GM19238 (cell line): ENCODE data around the gene PGBD2.
"Not testable (repeated sequence)": the region's sequence is repeated elsewhere in the genome, so short reads cannot be mapped to it uniquely, and the experiment has no call there.

Experiments
- DNase-seq: peaks from one replicate; pipeline ENCODE4 v3.0.0; 2011; ENCODE audit warnings: low spot score; ENCODE audit not compliant: insufficient read length

PGBD2 gene

DNA sequence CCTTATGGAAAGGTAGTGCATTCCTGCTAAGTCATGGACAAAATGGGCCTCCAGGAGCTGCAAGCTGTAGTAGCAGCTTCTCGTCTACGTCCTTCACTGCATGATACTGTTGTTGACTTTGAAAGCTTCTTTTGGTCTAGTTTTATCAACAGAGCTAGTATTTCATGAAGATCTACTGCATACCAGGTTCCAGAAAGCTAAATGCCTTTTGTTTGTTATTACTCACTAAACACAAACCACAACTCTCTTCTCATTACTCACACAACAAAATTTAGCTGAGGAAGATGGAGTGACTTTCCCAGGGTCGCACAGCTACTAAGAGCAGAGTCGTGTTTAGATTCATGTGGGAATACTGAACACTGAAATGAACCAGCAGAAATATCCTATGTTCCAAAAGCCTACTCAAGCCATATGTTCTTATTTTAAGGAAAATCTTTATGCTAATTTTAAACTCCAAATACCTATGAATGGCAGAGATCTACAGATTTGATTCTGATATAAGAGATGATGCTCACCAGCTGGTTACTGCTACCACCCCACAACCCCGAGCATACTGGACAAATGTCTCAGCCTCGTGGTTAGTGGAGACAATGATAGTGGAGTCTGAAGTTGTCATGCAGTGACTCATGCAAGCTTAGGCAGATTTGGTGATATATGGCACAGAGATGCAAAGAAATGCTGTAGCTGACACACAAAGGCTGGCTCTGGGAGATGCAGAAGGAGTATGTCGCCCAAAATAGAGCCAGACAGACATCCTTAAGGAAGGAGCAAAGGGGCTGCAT is 20.6 kb downstream of the PGBD2 start:
- no peak for DNase-seq

GRCh38 chr1:248927283-248927682 is 21.2 kb downstream of the PGBD2 start:
- not testable (repeated sequence) for DNase-seq

DNA sequence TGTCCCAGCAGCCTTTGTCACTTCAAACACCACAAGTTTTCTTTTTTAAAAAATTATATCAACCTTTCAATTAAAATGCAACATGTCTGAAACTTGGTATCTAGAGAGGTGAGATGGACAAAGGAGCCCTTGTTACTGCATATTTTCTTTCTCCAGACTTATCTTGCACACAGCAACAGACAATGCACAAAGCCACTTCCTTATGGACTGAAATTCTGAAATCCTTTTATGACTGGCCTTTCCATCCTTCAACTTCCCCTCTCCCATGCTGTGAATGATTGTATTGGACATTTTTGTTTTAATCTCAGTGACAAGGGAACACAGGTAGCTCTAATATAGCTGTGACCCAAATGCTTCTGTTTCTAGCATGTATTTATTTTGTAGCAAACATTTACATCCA is 22.1 kb downstream of the PGBD2 start:
- not testable (repeated sequence) for DNase-seq

DNA sequence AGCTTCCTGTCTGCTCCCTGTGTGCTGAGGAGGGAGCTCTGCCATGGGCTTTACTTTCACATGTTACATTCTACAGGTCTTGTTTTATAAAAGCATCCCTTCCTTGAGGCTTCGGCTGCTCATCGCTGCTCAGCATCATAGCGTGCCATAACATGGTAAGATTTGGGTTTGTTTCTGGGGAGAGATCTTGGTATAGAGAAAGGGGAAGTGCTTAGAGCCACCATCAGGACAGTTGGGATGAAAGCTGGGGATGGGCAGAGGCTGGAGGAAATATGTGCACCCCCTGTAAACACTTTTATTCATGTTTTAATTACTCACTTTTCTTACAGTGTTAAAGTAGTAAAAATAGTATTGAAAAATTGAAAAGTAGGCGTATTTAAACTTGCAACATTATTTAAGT is 24.0 kb downstream of the PGBD2 start:
- DNase-seq = not testable (repeated sequence)

GRCh38 chr1:248938173-248938809 is 32.3 kb downstream of the PGBD2 start:
- DNase-seq = not testable (repeated sequence)

- DNase-seq = not testable (repeated sequence)
Observed at GRCh38 chr1:248944134-248944999, 38.3 kb downstream of the PGBD2 start.

DNA sequence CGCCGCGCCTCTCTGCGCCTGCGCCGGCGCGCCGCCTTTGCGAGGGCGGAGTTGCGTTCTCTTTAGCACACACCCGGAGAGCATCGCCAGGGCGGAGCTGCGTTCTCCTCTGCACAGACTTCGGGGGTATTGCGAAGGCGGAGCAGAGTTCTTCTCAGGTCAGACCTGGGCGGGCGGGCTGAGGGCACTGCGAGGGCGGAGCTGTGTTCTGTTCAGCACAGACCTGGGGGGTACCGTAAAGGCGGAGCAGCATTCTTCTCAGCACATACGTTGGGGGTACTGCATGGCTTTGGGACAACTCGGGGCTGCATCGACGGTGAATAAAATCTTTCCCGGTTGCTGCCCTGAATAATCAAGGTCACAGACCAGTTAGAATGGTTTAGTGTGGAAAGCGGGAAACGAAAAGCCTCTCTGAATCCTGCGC is 39.0 kb downstream of the PGBD2 start:
- DNase-seq = not testable (repeated sequence)

- DNase-seq = not testable (repeated sequence)
Observed at GRCh38 chr1:248945453-248945852, 39.4 kb downstream of the PGBD2 start.

DNA sequence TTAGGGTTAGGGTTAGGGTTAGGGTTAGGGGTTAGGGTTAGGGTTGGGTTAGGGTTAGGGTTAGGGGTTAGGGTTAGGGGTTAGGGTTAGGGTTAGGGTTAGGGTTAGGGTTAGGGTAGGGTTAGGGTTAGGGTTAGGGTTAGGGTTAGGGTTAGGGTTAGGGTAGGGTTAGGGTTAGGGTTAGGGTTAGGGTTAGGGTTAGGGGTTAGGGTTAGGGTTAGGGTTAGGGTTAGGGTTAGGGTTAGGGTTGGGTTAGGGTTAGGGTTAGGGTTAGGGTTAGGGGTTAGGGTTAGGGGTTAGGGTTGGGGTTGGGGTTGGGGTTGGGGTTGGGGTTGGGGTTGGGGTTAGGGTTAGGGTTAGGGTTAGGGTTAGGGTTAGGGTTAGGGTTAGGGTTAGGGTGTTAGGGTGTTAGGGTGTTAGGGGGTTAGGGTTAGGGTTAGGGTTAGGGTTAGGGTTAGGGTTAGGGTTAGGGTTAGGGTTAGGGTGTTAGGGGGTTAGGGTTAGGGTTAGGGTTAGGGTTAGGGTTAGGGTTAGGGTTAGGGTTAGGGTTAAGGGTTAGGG is 39.9 kb downstream of the PGBD2 start:
- not testable (repeated sequence) for DNase-seq
